ENCODE measurements around the gene RAD23A.

- TF ChIP-seq SIN3A (IDR thresholded peaks at IDR 0.05; ENCODE audit: borderline replicate concordance, insufficient read depth, low read length) (peak; percentile 73; the same call in 1 of the 2 replicates), TAF1 (IDR thresholded peaks at IDR 0.05; ENCODE audit: borderline replicate concordance, insufficient read depth, low read length) (no peak; the same call in 1 of the 2 replicates)
Observed at GRCh38 chr19:12937927-12938778, 7.5 kb upstream of the RAD23A start, which contains the start of gene CALR.

Data from PFSK-1 (cell line).